Esophagus squamous epithelium (tissue), 5 donors: ENCODE measurements around the gene SMIM12. TPM values are rescaled to one million over a fixed set of nuclear protein-coding genes. Genes with fewer than 3 reads are reported as not detected.

ENCODE experiments used
- DNase-seq: peaks from one replicate; lab custom pipeline; 2025; lab: John Stamatoyannopoulos, UW
- H3K27ac ChIP-seq, 4 donors: fragments of 200-600 bp; sonication (generic); one replicate each; pipeline ENCODE4 v1.5.1; 2016 to 2019; ENCODE audit warnings: mild to moderate bottlenecking in 1 of 4
- H3K27me3 ChIP-seq, 4 donors: fragments of 200-600 bp; sonication (generic); 1 replicate in 3 of 4; 2 replicates in 1 of 4; pipeline versions ENCODE4 v1.5.1 to v1.6.0; 2017 to 2021; ENCODE audit warnings: antibody characterized with exemption in 1 of 4
- H3K36me3 ChIP-seq, 3 donors: fragments of 200-600 bp; sonication (generic); one replicate each; pipeline ENCODE4 v1.5.1; 2016 to 2019
- H3K4me1 ChIP-seq, 3 donors: fragments of 200-600 bp; sonication (generic); one replicate each; pipeline ENCODE4 v1.5.1; 2017 to 2019
- H3K4me3 ChIP-seq, 4 donors: fragments of 200-600 bp; sonication (generic); 1 replicate in 3 of 4; 2 replicates in 1 of 4; pipeline ENCODE4 v1.5.1; 2016 to 2019; ENCODE audit warnings: mild to moderate bottlenecking in 2 of 4, moderate library complexity in 1 of 4
- H3K9me3 ChIP-seq, 3 donors: fragments of 200-600 bp; sonication (generic); one replicate each; pipeline ENCODE4 v1.5.1; 2016 to 2019
- POLR2A ChIP-seq, 4 donors: fragments of 450-650 bp; IDR thresholded peaks; one replicate each; pipeline ENCODE4 v1.6.1; 2017; ENCODE audit warnings: antibody characterized with exemption in 4 of 4, mild to moderate bottlenecking in 4 of 4, moderate library complexity in 3 of 4
- WGBS, 2 donors: methylation state at CpG; one replicate each; pipeline ENCODE4 v1.1.5; 2018; 5-methylcytosine and 5-hydroxymethylcytosine counted together
- intact Hi-C: fragments of 100-400 bp; cut with DNase I; formaldehyde crosslinking; loops from one replicate; pipeline ENCODE4 v1.15.0; 2022
- total RNA-seq, 4 donors: library from RNA; depleted of rRNA; stranded (reverse); fragments of >200 nt; gene quantifications; one replicate each; pipeline ENCODE4 v1.1.0, GENCODE V29; 2016
- TF ChIP-seq, protein P1 (sequence below), 6 experiments: fragments of 450-650 bp in 4 of 6; fragments of 200-600 bp in 2 of 6; sonication (generic) in 2 of 6; IDR thresholded peaks; one replicate each; pipeline ENCODE4 v1.5.1; 2016 to 2019; ENCODE audit warnings: antibody characterized with exemption in 6 of 6, mild to moderate bottlenecking in 4 of 6, moderate library complexity in 4 of 6
- donor health status: DM: yes; HTN: yes; CAD: no.

SMIM12 gene
- total RNA-seq, 4 donors from 2014 or later, result 29.5 to 41.8 (median 36.0) TPM

DNA sequence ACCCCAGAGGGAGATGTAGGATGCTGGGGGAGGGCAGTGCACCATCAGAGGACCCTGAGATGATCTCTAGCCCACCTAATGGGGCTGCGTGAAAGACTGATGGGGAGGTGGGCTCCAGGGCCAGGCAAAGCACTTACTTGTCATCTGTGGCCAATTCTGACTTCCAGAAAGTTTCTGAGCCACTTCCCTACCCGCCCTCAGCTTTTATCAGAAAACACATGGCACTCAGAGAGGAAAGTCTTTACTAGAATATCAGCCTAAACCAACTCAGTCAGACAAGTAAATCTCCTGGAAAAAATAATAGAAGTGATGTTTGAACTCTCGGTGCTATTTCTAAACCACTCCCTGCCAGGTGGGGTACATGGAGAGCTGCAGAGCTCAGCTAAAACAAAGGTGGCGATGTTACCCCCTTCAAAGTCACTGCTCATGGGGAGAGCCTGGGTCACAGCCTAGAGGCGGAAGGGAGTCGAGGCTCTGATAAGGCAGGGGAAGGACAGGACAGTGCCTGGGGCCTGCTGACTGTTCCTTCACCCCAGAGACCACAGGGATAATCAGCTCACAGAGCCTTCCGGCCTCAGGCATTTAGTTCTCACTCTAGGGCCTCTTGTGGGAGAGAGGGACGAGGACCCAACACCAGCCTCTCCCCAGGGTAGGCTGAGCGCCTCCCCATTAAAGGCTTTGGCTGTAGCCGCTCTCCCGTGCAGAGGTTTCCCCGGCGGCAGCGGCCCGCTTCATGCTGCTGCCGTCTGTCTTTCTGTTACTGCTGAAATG, 14.2 kb downstream of the SMIM12 start:
- Histone ChIP-seq H3K4me3 (no peak overlapping the region), H3K36me3 (peaks cover 0 to 26% (median 0%) of the 10 kb centered on the region in 3 donors), H3K27me3 (no peaks in the 10 kb centered on the region), H3K4me1 (peaks cover 0 to 53% (median 0%) of the 10 kb centered on the region in 3 donors), H3K27ac (no peak overlapping the region), H3K9me3 (no peaks in the 10 kb centered on the region)
- no peak for DNase-seq
- TF ChIP-seq, protein P1, sequence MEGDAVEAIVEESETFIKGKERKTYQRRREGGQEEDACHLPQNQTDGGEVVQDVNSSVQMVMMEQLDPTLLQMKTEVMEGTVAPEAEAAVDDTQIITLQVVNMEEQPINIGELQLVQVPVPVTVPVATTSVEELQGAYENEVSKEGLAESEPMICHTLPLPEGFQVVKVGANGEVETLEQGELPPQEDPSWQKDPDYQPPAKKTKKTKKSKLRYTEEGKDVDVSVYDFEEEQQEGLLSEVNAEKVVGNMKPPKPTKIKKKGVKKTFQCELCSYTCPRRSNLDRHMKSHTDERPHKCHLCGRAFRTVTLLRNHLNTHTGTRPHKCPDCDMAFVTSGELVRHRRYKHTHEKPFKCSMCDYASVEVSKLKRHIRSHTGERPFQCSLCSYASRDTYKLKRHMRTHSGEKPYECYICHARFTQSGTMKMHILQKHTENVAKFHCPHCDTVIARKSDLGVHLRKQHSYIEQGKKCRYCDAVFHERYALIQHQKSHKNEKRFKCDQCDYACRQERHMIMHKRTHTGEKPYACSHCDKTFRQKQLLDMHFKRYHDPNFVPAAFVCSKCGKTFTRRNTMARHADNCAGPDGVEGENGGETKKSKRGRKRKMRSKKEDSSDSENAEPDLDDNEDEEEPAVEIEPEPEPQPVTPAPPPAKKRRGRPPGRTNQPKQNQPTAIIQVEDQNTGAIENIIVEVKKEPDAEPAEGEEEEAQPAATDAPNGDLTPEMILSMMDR (IDR thresholded peaks at IDR 0.05), result no peak
- TF ChIP-seq POLR2A (IDR thresholded peaks at IDR 0.05), result no peak
- intact Hi-C loops, result no loop called here
- WGBS, 2 donors, result 77 to 86% methylated on average over 11 to 16 of the region's 16 CpGs

DNA sequence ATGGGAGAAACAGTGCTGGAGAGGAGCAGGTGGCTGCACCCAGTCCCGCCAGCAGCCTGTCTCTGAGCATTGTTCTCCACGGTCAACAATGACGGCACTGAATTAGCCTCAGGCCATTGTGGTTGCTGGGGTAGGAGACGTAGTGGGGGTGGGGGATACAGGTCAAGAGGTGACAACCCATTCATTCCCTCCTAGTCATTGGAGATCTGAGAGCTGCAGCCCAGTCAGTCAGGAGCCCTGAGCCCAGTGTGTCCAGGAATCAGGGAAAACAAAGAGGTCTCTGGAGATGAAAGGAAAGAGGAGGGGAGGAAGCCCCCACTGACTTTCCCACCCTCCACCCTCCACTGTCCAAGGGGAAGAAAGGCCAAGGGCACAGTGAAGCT, 15.3 kb downstream of the SMIM12 start:
- 38 to 67% methylated on average over 1 to 3 of the region's 4 CpGs for WGBS, 2 donors
- no peaks in the 10 kb centered on the region for H3K27me3 ChIP-seq
- no peak overlapping the region for H3K4me3 ChIP-seq
- H3K36me3 ChIP-seq, result peaks cover 0 to 19% (median 0%) of the 10 kb centered on the region in 3 donors
- TF ChIP-seq POLR2A (IDR thresholded peaks at IDR 0.05), result no peak
- TF ChIP-seq, protein P1 (IDR thresholded peaks at IDR 0.05), result no peak
- intact Hi-C loops, result no loop called here
- DNase-seq, result no peak
- H3K9me3 ChIP-seq, result no peaks in the 10 kb centered on the region
- peaks cover 0 to 52% (median 0%) of the 10 kb centered on the region in 3 donors for H3K4me1 ChIP-seq
- peak overlapping the region in 1 of 4 donors; percentile 42 for H3K27ac ChIP-seq

DNA sequence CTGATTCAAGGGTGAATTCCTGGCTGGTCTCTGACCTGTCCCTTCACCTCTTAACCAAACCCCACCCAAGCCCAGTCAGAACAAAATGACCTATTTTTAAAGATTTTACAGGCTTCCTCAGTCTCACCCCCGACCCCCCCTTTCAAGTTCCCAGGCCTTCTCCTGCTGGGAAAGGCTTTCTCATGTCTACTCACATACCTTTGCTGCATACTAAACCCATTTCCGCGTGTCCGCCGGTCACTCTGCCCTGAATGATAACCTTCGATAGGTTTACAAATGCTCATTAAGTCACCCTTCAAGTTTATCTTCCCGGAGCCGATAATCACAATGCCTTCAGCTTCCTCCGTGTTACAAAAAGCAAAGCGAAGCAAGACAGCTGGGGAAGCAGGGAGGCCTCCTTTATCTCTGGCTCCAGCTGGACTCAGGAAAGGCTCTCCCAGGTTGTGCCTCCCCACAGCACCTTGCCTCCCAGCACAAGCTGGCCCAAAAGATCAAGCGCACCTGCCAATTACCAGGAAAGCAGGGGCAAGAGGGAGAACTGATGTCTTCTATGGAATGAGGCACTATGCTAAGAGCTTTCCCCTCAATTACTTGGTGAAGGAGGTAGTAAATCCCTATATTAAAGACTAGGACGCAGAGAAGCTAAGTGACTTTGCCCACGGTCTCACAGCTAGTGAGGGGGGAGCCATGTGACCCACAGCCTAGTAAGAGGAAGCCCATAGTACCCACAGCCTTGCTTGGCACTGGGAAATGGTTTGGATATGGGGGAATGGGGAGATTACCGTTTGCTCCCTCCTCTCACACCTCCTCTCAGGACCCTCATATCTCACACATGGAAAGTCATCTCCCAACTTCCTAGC, 15.9 kb downstream of the SMIM12 start:
- intact Hi-C loops, result no loop called here
- WGBS, 2 donors, result 78 to 83% methylated on average over 9 to 14 of the region's 14 CpGs

DNA sequence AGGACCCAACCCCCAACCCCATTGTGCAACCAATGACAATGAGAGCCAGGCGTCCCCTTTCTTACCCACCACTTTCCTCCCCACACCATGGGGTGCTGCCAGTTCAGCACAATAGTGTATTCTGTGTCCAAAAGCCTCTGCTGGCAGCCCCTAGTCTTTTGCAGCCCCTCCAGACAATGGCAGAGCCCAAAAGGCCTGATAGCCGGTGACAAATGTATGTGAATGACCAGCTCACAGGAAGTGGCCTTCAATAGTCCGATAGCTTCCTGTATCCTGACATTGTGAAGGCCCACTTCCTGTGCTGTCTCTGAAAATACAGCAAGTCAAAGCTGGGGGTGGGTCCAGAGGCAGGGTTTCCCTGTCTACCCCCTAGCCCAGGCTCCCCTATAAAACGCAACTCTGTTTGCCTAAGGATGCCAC, 16.6 kb downstream of the SMIM12 start:
- WGBS, 2 donors, result 71 to 86% methylated on average over 1 to 2 of the region's 4 CpGs
- H3K9me3 ChIP-seq, result no peaks in the 10 kb centered on the region
- no peak for DNase-seq
- no peak overlapping the region for H3K4me3 ChIP-seq
- peaks cover 0 to 52% (median 0%) of the 10 kb centered on the region in 3 donors for H3K4me1 ChIP-seq
- TF ChIP-seq, protein P1 (IDR thresholded peaks at IDR 0.05), result no peak
- no peak for TF ChIP-seq POLR2A (IDR thresholded peaks at IDR 0.05)
- H3K27me3 ChIP-seq, result no peaks in the 10 kb centered on the region
- peak overlapping the region in 1 of 4 donors; percentile 8 for H3K27ac ChIP-seq
- intact Hi-C loops, result no loop called here
- H3K36me3 ChIP-seq, result peaks cover 0 to 10% (median 0%) of the 10 kb centered on the region in 3 donors

More for the DNA sequence above, 15.9 kb downstream of the SMIM12 start:
- Histone ChIP-seq H3K27me3 (no peaks in the 10 kb centered on the region), H3K9me3 (no peaks in the 10 kb centered on the region), H3K4me1 (peaks cover 0 to 52% (median 0%) of the 10 kb centered on the region in 3 donors), H3K36me3 (peaks cover 0 to 14% (median 0%) of the 10 kb centered on the region in 3 donors), H3K4me3 (no peak overlapping the region), H3K27ac (peak overlapping the region in 2 of 4 donors; percentile 8 to 42)
- DNase-seq, result no peak
- TF ChIP-seq, protein P1 (IDR thresholded peaks at IDR 0.05), result no peak
- no peak for TF ChIP-seq POLR2A (IDR thresholded peaks at IDR 0.05)
